ENCODE measurements around the gene PROC. TPM values are rescaled to one million over a fixed set of nuclear protein-coding genes. Genes with fewer than 3 reads are reported as not detected.

The PROC gene
- total RNA-seq, 2 experiments from 2014 or later = not detected

- Mint-ChIP-seq H3K4me1 (ENCODE audit: low read depth) (peaks cover 13% of the 10 kb centered on the region), H3K4me3 (no peak overlapping the region), H3K27me3 (ENCODE audit: low read depth) (no peaks in the 10 kb centered on the region), H3K36me3 (ENCODE audit: low read depth) (peaks cover 2% of the 10 kb centered on the region), H3K9me3 (ENCODE audit: insufficient read depth) (no peaks in the 10 kb centered on the region), H3K27ac (no peak overlapping the region)
- POLR2A ChIA-PET = interaction anchor here (1.2 kb wide), 1 partner anchor 9 kb away, joined by 3 read pairs; no protein-coding TSS in a partner anchor
- ATAC-seq (peak; percentile 93), DNase-seq (peak; percentile 58)
- CTCF ChIA-PET = interaction anchor here (2.4 kb wide), 1 partner anchor 9 kb away, joined by 10 read pairs; no protein-coding TSS in a partner anchor
These were observed 20.0 kb upstream of the PROC start for GRCh38 chr2:127398239-127398590.

- POLR2A ChIA-PET = interaction anchor here (1.2 kb wide), 1 partner anchor 14 kb away, joined by 5 read pairs; no protein-coding TSS in a partner anchor
These were observed 17.7 kb upstream of the PROC start for GRCh38 chr2:127400533-127400896.

GRCh38 chr2:127400897-127401756 is 17.1 kb upstream of the PROC start:
- Mint-ChIP-seq H3K4me1 (ENCODE audit: low read depth) (peaks cover 13% of the 10 kb centered on the region), H3K4me3 (no peak overlapping the region), H3K27me3 (ENCODE audit: low read depth) (peaks cover 7% of the 10 kb centered on the region), H3K9me3 (ENCODE audit: insufficient read depth) (no peaks in the 10 kb centered on the region), H3K36me3 (ENCODE audit: low read depth) (no peaks in the 10 kb centered on the region), H3K27ac (no peak overlapping the region)
- CTCF ChIA-PET = no interaction called here
- POLR2A ChIA-PET = interaction anchor here (0.6 kb wide), 1 partner anchor 14 kb away, joined by 3 read pairs; no protein-coding TSS in a partner anchor
- ATAC-seq = no peak
- DNase-seq = no peak

More at GRCh38 chr2:127400533-127400896, 17.7 kb upstream of the PROC start:
- DNase-seq (no peak), ATAC-seq (no peak)
- Mint-ChIP-seq H3K27me3 (ENCODE audit: low read depth) (peaks cover 7% of the 10 kb centered on the region), H3K36me3 (ENCODE audit: low read depth) (no peaks in the 10 kb centered on the region), H3K4me3 (no peak overlapping the region), H3K27ac (no peak overlapping the region), H3K9me3 (ENCODE audit: insufficient read depth) (no peaks in the 10 kb centered on the region), H3K4me1 (ENCODE audit: low read depth) (peaks cover 13% of the 10 kb centered on the region)
- CTCF ChIA-PET = no interaction called here

- Mint-ChIP-seq H3K27ac (no peak overlapping the region), H3K27me3 (ENCODE audit: low read depth) (peaks cover 7% of the 10 kb centered on the region)
- POLR2A ChIA-PET = interaction anchor here (0.6 kb wide), 1 partner anchor 15 kb away, joined by 3 read pairs; no protein-coding TSS in a partner anchor
These were observed 16.2 kb upstream of the PROC start for GRCh38 chr2:127401757-127402695.

GRCh38 chr2:127403460-127403859 is 14.8 kb upstream of the PROC start:
- H3K27ac Mint-ChIP-seq = no peak overlapping the region
- ATAC-seq (no peak), DNase-seq (peak; percentile 19)
- H3K4me3 Mint-ChIP-seq = no peak overlapping the region
- no peaks in the 10 kb centered on the region for H3K9me3 Mint-ChIP-seq (ENCODE audit: insufficient read depth)
- CTCF ChIA-PET = interaction anchor here (1.8 kb wide), 1 partner anchor 13 kb away, joined by 10 read pairs; no protein-coding TSS in a partner anchor
- no peaks in the 10 kb centered on the region for H3K36me3 Mint-ChIP-seq (ENCODE audit: low read depth)
- H3K4me1 Mint-ChIP-seq (ENCODE audit: low read depth) = peaks cover 7% of the 10 kb centered on the region
- H3K27me3 Mint-ChIP-seq (ENCODE audit: low read depth) = peaks cover 7% of the 10 kb centered on the region
- POLR2A ChIA-PET = interaction anchor here (0.7 kb wide), 1 partner anchor 129 kb away, joined by 3 read pairs; no protein-coding TSS in a partner anchor

More at GRCh38 chr2:127401757-127402695, 16.2 kb upstream of the PROC start:
- Mint-ChIP-seq H3K4me1 (ENCODE audit: low read depth) (peaks cover 13% of the 10 kb centered on the region), H3K36me3 (ENCODE audit: low read depth) (no peaks in the 10 kb centered on the region), H3K9me3 (ENCODE audit: insufficient read depth) (no peaks in the 10 kb centered on the region), H3K4me3 (no peak overlapping the region)
- no peak for ATAC-seq
- no peak for DNase-seq
- CTCF ChIA-PET = interaction anchor here (0.5 to 1.8 kb wide), 4 partner anchors 11 to 377 kb away, joined by 3 to 10 read pairs (median 6); no protein-coding TSS in a partner anchor

GRCh38 chr2:127404466-127405254 is 13.6 kb upstream of the PROC start:
- no peak overlapping the region for H3K4me3 Mint-ChIP-seq
- peaks cover 9% of the 10 kb centered on the region for H3K4me1 Mint-ChIP-seq (ENCODE audit: low read depth)
- ChIA-PET POLR2A (interaction anchor here (0.5 to 1.0 kb wide), 2 partner anchors 9 to 137 kb away, joined by 3 read pairs; no protein-coding TSS in a partner anchor), CTCF (interaction anchor here (1.0 kb wide), 1 partner anchor 12 kb away, joined by 3 read pairs; no protein-coding TSS in a partner anchor)
- H3K9me3 Mint-ChIP-seq (ENCODE audit: insufficient read depth) = no peaks in the 10 kb centered on the region
- no peak overlapping the region for H3K27ac Mint-ChIP-seq
- H3K36me3 Mint-ChIP-seq (ENCODE audit: low read depth) = no peaks in the 10 kb centered on the region
- peaks cover 7% of the 10 kb centered on the region for H3K27me3 Mint-ChIP-seq (ENCODE audit: low read depth)
- DNase-seq (peak; percentile 16), ATAC-seq (no peak)

- ATAC-seq (no peak), DNase-seq (no peak)
- CTCF ChIA-PET = interaction anchor here (1.0 kb wide), 1 partner anchor 12 kb away, joined by 3 read pairs; no protein-coding TSS in a partner anchor
- POLR2A ChIA-PET = no interaction called here
- H3K36me3 Mint-ChIP-seq (ENCODE audit: low read depth) = no peaks in the 10 kb centered on the region
- H3K27me3 Mint-ChIP-seq (ENCODE audit: low read depth) = peaks cover 7% of the 10 kb centered on the region
- H3K27ac Mint-ChIP-seq = no peak overlapping the region
- no peak overlapping the region for H3K4me3 Mint-ChIP-seq
- H3K4me1 Mint-ChIP-seq (ENCODE audit: low read depth) = peaks cover 12% of the 10 kb centered on the region
- H3K9me3 Mint-ChIP-seq (ENCODE audit: insufficient read depth) = no peaks in the 10 kb centered on the region
These were observed 13.0 kb upstream of the PROC start for GRCh38 chr2:127405255-127405610.

- DNase-seq (no peak), ATAC-seq (no peak)
- POLR2A ChIA-PET = no interaction called here
- CTCF ChIA-PET = no interaction called here
- Mint-ChIP-seq H3K27ac (no peak overlapping the region), H3K9me3 (ENCODE audit: insufficient read depth) (no peaks in the 10 kb centered on the region), H3K4me3 (no peak overlapping the region), H3K36me3 (ENCODE audit: low read depth) (no peaks in the 10 kb centered on the region), H3K27me3 (ENCODE audit: low read depth) (peaks cover 7% of the 10 kb centered on the region), H3K4me1 (ENCODE audit: low read depth) (peaks cover 22% of the 10 kb centered on the region)
These were observed 11.8 kb upstream of the PROC start for GRCh38 chr2:127406454-127406853.

GRCh38 chr2:127407091-127407490 is 11.1 kb upstream of the PROC start:
- Mint-ChIP-seq H3K27ac (peak overlapping the region; percentile 14), H3K27me3 (ENCODE audit: low read depth) (peaks cover 9% of the 10 kb centered on the region), H3K36me3 (ENCODE audit: low read depth) (peaks cover 3% of the 10 kb centered on the region), H3K9me3 (ENCODE audit: insufficient read depth) (no peaks in the 10 kb centered on the region), H3K4me3 (no peak overlapping the region), H3K4me1 (ENCODE audit: low read depth) (peaks cover 27% of the 10 kb centered on the region)
- POLR2A ChIA-PET = no interaction called here
- DNase-seq (no peak), ATAC-seq (no peak)
- CTCF ChIA-PET = no interaction called here

GRCh38 chr2:127407661-127408003 is 10.6 kb upstream of the PROC start:
- ChIA-PET POLR2A (no interaction called here), CTCF (no interaction called here)
- Mint-ChIP-seq H3K4me3 (peak overlapping the region; percentile 57), H3K36me3 (ENCODE audit: low read depth) (peaks cover 3% of the 10 kb centered on the region), H3K4me1 (ENCODE audit: low read depth) (peaks cover 28% of the 10 kb centered on the region), H3K27ac (no peak overlapping the region), H3K27me3 (ENCODE audit: low read depth) (peaks cover 9% of the 10 kb centered on the region), H3K9me3 (ENCODE audit: insufficient read depth) (no peaks in the 10 kb centered on the region)
- no peak for DNase-seq
- peak; percentile 40 for ATAC-seq

Measured in activated CD8-positive, alpha-beta T cell treated with anti-CD3 and anti-CD28 coated beads, Interleukin-2, amount 10 ng/mL, durations not matched to agents 7 days and 5 days (primary cell).